Body of pancreas (tissue), 4 donors: ENCODE results near the gene CGNL1. TPM values are rescaled to one million over a fixed set of nuclear protein-coding genes. Genes with fewer than 3 reads are reported as not detected.
A peak's percentile ranks its signal among the peaks of the same experiment; 100 is the strongest.

ENCODE experiments used
- ATAC-seq: fragments of 150-250 bp; one replicate; pipeline ENCODE4 v1.9.1; 2016
- DNase-seq, 4 donors: peaks; one replicate each; pipeline ENCODE4 v3.0.0-alpha.2; 2019
- H3K27ac ChIP-seq, 4 donors: fragments of 200-600 bp; sonication (generic); 1 replicate in 3 of 4; 2 replicates in 1 of 4; pipeline versions ENCODE4 v1.5.1 to v1.6.1; 2016 to 2019; ENCODE audit warnings: mild to moderate bottlenecking in 1 of 4, mixed read lengths in 1 of 4, moderate library complexity in 1 of 4
- H3K27me3 ChIP-seq, 2 donors: fragments of 200-600 bp; sonication (generic); one replicate each; pipeline ENCODE4 v1.6.0; 2016; ENCODE audit warnings: mild to moderate bottlenecking in 1 of 2
- H3K36me3 ChIP-seq, 2 donors: fragments of 200-600 bp; sonication (generic); replicated peaks in 1 of 2; 2 replicates each; pipeline ENCODE4 v1.5.1; 2016; ENCODE audit warnings: low read depth in 2 of 2; ENCODE audit not compliant: insufficient read depth in 1 of 2
- H3K4me1 ChIP-seq: fragments of 200-600 bp; sonication (generic); one replicate; pipeline ENCODE4 v1.6.0; 2016
- H3K4me3 ChIP-seq, 2 donors: fragments of 200-600 bp; sonication (generic); 1 replicate in 1 of 2; 2 replicates in 1 of 2; pipeline ENCODE4 v1.5.1; 2016 to 2019
- H3K9me3 ChIP-seq, 3 donors: fragments of 200-600 bp; sonication (generic); 1 replicate in 2 of 3; 2 replicates in 1 of 3; pipeline ENCODE4 v1.5.1; 2016
- POLR2A ChIP-seq, 3 donors: fragments of 450-650 bp; IDR thresholded peaks; one replicate each; pipeline ENCODE4 v1.6.1; 2016; ENCODE audit warnings: antibody characterized with exemption in 3 of 3, mild to moderate bottlenecking in 2 of 3
- WGBS, 2 donors: methylation state at CpG; one replicate each; pipeline ENCODE4 v1.1.5; 2017; 5-methylcytosine and 5-hydroxymethylcytosine counted together
- intact Hi-C: fragments of 100-400 bp; cut with DNase I; formaldehyde crosslinking; loops from one replicate; pipeline ENCODE4 v1.15.1; 2023
- total RNA-seq, 2 donors: library from RNA; depleted of rRNA; stranded (reverse); fragments of >200 nt; gene quantifications; one replicate each; pipeline ENCODE4 v1.1.0, GENCODE V29; 2016
- TF ChIP-seq, protein P1 (sequence below), 7 experiments: fragments of 450-650 bp in 4 of 7; fragments of 200-600 bp in 3 of 7; sonication (generic) in 3 of 7; IDR thresholded peaks; one replicate each; pipeline ENCODE4 v1.5.1; 2016 to 2019; ENCODE audit warnings: antibody characterized with exemption in 7 of 7

Gene CGNL1
- total RNA-seq, 2 donors from 2014 or later: 24.7 to 30.6 TPM

GRCh38 chr15:57486833-57487232 lies 110.5 kb downstream of the CGNL1 start:
- intact Hi-C loops: no loop called here
- no peak overlapping the region for H3K27ac ChIP-seq
- no peaks in the 10 kb centered on the region for H3K27me3 ChIP-seq
- no peak for TF ChIP-seq POLR2A (IDR thresholded peaks at IDR 0.05)
- TF ChIP-seq, protein P1, sequence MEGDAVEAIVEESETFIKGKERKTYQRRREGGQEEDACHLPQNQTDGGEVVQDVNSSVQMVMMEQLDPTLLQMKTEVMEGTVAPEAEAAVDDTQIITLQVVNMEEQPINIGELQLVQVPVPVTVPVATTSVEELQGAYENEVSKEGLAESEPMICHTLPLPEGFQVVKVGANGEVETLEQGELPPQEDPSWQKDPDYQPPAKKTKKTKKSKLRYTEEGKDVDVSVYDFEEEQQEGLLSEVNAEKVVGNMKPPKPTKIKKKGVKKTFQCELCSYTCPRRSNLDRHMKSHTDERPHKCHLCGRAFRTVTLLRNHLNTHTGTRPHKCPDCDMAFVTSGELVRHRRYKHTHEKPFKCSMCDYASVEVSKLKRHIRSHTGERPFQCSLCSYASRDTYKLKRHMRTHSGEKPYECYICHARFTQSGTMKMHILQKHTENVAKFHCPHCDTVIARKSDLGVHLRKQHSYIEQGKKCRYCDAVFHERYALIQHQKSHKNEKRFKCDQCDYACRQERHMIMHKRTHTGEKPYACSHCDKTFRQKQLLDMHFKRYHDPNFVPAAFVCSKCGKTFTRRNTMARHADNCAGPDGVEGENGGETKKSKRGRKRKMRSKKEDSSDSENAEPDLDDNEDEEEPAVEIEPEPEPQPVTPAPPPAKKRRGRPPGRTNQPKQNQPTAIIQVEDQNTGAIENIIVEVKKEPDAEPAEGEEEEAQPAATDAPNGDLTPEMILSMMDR (IDR thresholded peaks at IDR 0.05): no peak
- ATAC-seq (no peak), DNase-seq (no peak)
- H3K36me3 ChIP-seq: no peaks in the 10 kb centered on the region
- no peak overlapping the region for H3K4me3 ChIP-seq
- H3K9me3 ChIP-seq: no peaks in the 10 kb centered on the region
- H3K4me1 ChIP-seq: peaks cover 15% of the 10 kb centered on the region

DNA sequence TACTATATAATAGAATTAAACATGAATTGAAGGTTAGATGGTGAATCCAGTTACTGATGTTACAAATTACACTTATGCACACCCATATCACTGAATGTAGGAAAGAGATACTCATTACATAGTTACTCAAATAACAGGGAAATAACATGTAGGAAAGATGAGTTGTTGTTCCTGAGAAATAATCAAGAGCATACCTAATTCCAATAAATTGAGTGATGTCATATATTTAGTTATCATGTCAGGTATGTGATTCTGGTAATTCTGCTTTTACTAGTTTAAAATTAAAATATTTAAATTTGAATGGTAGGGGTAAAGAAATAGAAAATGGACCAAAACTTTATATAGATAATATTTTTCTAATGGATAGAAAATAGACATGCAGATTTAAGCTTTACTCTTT lies 112.8 kb downstream of the CGNL1 start:
- no peaks in the 10 kb centered on the region for H3K9me3 ChIP-seq
- peaks cover 11% of the 10 kb centered on the region for H3K4me1 ChIP-seq
- no peaks in the 10 kb centered on the region for H3K27me3 ChIP-seq
- ATAC-seq (no peak), DNase-seq (no peak)
- intact Hi-C loops: no loop called here
- no peaks in the 10 kb centered on the region for H3K36me3 ChIP-seq
- no peak overlapping the region for H3K4me3 ChIP-seq
- no peak for TF ChIP-seq POLR2A (IDR thresholded peaks at IDR 0.05)
- TF ChIP-seq, protein P1 (IDR thresholded peaks at IDR 0.05): no peak
- H3K27ac ChIP-seq: no peak overlapping the region

DNA sequence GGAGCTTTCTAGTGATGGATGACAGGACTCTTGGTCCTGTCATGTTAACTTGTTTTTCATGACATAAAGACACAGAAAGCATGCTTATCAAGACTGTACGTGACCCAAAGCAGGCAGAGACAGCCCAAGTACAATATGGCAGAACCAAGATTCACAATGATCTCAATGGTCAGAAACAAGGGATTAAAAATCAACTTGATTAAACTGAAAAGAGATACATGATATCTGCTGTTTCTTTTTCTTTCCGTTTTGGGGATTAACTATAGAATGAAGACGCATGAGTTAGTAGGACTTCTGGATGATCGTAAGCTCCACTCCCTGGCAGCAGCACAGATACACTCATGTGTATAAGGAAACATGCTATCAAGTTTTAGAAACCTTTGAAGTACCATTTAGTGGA lies 117.0 kb downstream of the CGNL1 start:
- 93 to 96% methylated on average over 4 of the region's 4 CpGs for WGBS, 2 donors
- H3K4me3 ChIP-seq: no peak overlapping the region
- intact Hi-C loops: no loop called here
- H3K27me3 ChIP-seq: no peaks in the 10 kb centered on the region
- DNase-seq: no peak
- no peak overlapping the region for H3K27ac ChIP-seq
- peaks cover 39% of the 10 kb centered on the region for H3K4me1 ChIP-seq
- ATAC-seq: no peak
- no peaks in the 10 kb centered on the region for H3K9me3 ChIP-seq
- TF ChIP-seq, protein P1 (IDR thresholded peaks at IDR 0.05): no peak
- TF ChIP-seq POLR2A (IDR thresholded peaks at IDR 0.05): no peak
- no peaks in the 10 kb centered on the region for H3K36me3 ChIP-seq

GRCh38 chr15:57494581-57494980 lies 118.3 kb downstream of the CGNL1 start:
- Histone ChIP-seq H3K36me3 (no peaks in the 10 kb centered on the region), H3K9me3 (no peaks in the 10 kb centered on the region), H3K4me3 (no peak overlapping the region), H3K27ac (peak overlapping the region in 2 of 4 donors; percentile 81 to 85), H3K27me3 (no peaks in the 10 kb centered on the region), H3K4me1 (peaks cover 45% of the 10 kb centered on the region)
- intact Hi-C loops: no loop called here
- 90 to 92% methylated on average over 4 of the region's 4 CpGs for WGBS, 2 donors
- DNase-seq: no peak
- no peak for ATAC-seq
- TF ChIP-seq POLR2A (IDR thresholded peaks at IDR 0.05): no peak
- TF ChIP-seq, protein P1 (IDR thresholded peaks at IDR 0.05): no peak

- no peaks in the 10 kb centered on the region for H3K9me3 ChIP-seq
- intact Hi-C loops: no loop called here
- WGBS, 2 donors: 34 to 45% methylated on average over 2 of the region's 2 CpGs
- no peaks in the 10 kb centered on the region for H3K36me3 ChIP-seq
- H3K27ac ChIP-seq: peak overlapping the region in 3 of 4 donors; percentile 77 to 85 (median 81)
- no peaks in the 10 kb centered on the region for H3K27me3 ChIP-seq
- DNase-seq (no peak), ATAC-seq (no peak)
- peaks cover 50% of the 10 kb centered on the region for H3K4me1 ChIP-seq
- TF ChIP-seq, protein P1 (IDR thresholded peaks at IDR 0.05): no peak
- no peak for TF ChIP-seq POLR2A (IDR thresholded peaks at IDR 0.05)
- no peak overlapping the region for H3K4me3 ChIP-seq
These were observed 118.7 kb downstream of the CGNL1 start for GRCh38 chr15:57495041-57495440.
